Endometrium (tissue), 2 donors: ENCODE measurements around the gene CNN1.
"Not testable (repeated sequence)": the region's sequence is repeated elsewhere in the genome, so short reads cannot be mapped to it uniquely, and the experiment has no call there.

Experiments
- FAIRE-seq: peaks from 2 replicates; lab custom pipeline; 2012; peaks lifted over from hg19 to GRCh38; lab: Jason Lieb, UNC
- donor health status: control.
- donor health status: control.

The CNN1 gene

GRCh38 chr19:11566164-11566563, 27.5 kb downstream of the CNN1 start:
- FAIRE-seq, result no peak

- no peak for FAIRE-seq
These were observed 31.4 kb downstream of the CNN1 start for GRCh38 chr19:11570039-11570462.

- FAIRE-seq, result not testable (repeated sequence)
These were observed 34.7 kb downstream of the CNN1 start for GRCh38 chr19:11573354-11573753.

- FAIRE-seq, result not testable (repeated sequence)
These were observed 35.1 kb downstream of the CNN1 start for GRCh38 chr19:11573763-11574162.

GRCh38 chr19:11574689-11575088, 36.0 kb downstream of the CNN1 start:
- no peak for FAIRE-seq

- FAIRE-seq, result no peak
These were observed 37.6 kb downstream of the CNN1 start for GRCh38 chr19:11576227-11576626.

- FAIRE-seq, result no peak
These were observed 39.0 kb downstream of the CNN1 start, which contains the start of gene ACP5 for GRCh38 chr19:11577451-11578257. TSS of gene ACP5 (minus strand) at chr19:11577645. CDS start at chr19:11577317, 328 bp downstream.

- no peak for FAIRE-seq
These were observed 39.8 kb downstream of the CNN1 start for GRCh38 chr19:11578258-11579142.

- no peak for FAIRE-seq
These were observed 41.5 kb downstream of the CNN1 start for GRCh38 chr19:11580116-11580515.

GRCh38 chr19:11581740-11582139, 43.1 kb downstream of the CNN1 start:
- FAIRE-seq, result no peak

GRCh38 chr19:11586331-11586730, 47.7 kb downstream of the CNN1 start:
- no peak for FAIRE-seq

GRCh38 chr19:11587302-11587974, 48.8 kb downstream of the CNN1 start:
- FAIRE-seq, result no peak

- no peak for FAIRE-seq
These were observed 49.5 kb downstream of the CNN1 start for GRCh38 chr19:11587975-11588631.

- no peak for FAIRE-seq
These were observed 55.4 kb downstream of the CNN1 start for GRCh38 chr19:11594084-11594483.

GRCh38 chr19:11596156-11596555, 57.5 kb downstream of the CNN1 start:
- FAIRE-seq, result no peak

GRCh38 chr19:11597202-11598102, 58.8 kb downstream of the CNN1 start, which contains the start of gene ZNF627:
TSS of gene ZNF627 (plus strand) at chr19:11597483. CDS start at chr19:11597628, 145 bp downstream.
- peak; percentile 96 for FAIRE-seq

- FAIRE-seq, result no peak
These were observed 59.4 kb downstream of the CNN1 start for GRCh38 chr19:11598103-11598483.

- no peak for FAIRE-seq
These were observed 60.1 kb downstream of the CNN1 start for GRCh38 chr19:11598746-11599145.

- FAIRE-seq, result not testable (repeated sequence)
These were observed 61.1 kb downstream of the CNN1 start for GRCh38 chr19:11599704-11600103.
